NCI-H226 (cell line): ENCODE results near the gene VTI1A.
A peak's percentile ranks its signal among the peaks of the same experiment; 100 is the strongest.
"Not testable (repeated sequence)": the region's sequence is repeated elsewhere in the genome, so short reads cannot be mapped to it uniquely, and the experiment has no call there.

ENCODE experiments used
- DNase-seq: peaks from one replicate; pipeline ENCODE4 v3.0.0-alpha.2; 2015

The VTI1A gene

DNA sequence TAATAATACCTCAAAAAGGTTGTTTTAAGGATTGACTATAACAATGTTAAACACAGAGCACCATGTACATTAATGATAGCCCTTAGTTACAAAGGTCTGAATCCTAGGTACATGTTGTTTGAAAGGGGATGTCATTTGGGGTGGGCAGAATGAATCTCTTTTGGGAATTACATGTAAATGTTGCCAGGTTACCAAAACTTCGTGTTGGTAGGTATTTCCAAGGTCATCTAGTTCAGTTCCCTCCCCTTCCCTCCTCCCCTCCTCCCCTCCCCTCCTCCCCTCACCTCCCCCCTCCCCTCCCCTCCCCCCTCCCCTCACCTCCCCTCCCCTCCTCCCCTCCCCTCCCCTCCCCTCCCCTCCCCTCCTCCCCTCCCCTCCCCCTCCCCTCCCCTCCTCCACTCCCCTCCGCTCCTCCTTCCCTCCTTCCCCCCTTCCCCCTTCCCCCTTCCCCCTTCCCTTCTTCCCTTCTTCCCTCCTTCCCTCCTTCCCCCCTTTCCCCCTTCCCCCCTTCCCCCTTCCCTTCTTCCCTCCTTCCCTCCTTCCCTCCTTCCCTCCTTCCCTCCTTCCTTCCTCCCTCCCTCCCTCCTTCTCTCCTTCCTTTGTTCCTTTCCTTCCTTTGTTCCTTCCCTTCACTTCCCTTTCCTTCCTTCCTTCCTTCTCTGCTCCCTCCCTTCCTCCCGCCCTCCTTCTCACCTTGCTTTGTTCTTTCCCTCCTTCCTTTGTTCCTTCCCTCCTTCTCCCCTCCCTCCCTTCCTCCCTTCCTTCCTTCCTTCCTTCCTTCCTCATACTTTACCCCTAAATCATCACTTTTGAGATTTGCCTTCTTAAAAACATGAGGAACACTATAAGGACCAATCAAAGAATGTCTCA, 8.1 kb downstream of the VTI1A start:
- DNase-seq, result no peak

GRCh38 chr10:112456533-112456932, 9.5 kb downstream of the VTI1A start:
- no peak for DNase-seq

GRCh38 chr10:112460366-112460765, 13.4 kb downstream of the VTI1A start:
- no peak for DNase-seq

DNA sequence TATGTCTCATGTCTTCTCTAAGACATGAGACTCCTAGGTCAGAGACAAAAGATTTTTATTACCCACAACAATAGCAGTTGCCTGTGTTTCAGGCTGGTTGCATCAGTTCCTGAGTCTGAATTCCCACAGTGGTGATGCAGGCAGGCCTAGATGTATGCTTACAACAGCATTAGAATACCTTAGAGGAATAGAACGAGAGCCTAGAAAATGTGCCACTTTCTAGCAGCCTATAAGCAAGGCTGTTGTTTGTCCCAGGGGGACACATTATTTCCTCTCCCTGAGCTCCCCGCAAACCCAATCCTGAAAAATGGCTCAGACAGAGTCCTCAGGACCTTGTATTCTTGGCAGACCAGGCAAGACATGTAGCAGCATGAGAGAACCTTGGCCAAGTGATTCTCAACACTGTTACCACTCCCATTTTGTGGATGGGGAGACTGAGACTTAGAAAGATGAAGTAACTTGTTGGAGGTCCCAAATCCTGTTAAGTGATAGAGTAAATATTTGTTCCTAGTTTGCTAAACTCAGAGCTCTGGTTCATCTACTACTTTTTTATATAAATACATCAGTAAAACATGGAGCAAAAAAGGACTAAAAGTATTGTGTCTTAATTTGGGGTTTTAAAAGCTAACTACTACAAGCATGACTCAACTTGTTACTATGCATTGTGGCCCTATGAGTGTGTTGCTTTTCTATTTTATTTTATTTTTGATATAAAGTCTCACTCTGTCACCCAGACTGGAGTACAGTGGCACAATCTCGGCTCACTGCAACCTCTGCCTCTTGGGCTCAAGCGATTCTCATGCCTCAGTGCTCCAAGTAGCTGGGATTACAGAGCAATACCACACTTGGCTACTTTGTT, 14.2 kb downstream of the VTI1A start:
- peak; percentile 9 for DNase-seq

GRCh38 chr10:112464074-112464473, 17.1 kb downstream of the VTI1A start:
- not testable (repeated sequence) for DNase-seq

- no peak for DNase-seq
These were observed 18.4 kb downstream of the VTI1A start for GRCh38 chr10:112465299-112465883.

DNA sequence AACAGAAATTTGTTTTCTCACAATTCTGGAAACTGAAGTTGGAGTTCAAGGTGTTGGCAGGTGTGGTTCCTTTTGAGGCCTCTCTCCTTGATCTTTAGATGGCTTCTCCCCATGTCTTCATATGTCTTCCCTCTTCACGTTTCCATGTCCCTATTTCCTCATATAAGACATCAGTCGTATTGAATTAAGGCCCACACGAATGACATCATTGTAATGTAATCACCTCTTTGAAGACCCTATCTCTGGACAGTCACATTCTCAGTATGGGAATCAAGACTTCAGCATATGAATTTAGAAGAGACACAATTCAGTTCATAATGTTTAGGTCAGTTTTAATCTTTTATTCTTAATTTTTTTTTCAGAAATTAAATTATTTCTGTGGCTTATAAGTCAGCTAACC, 19.8 kb downstream of the VTI1A start:
- no peak for DNase-seq

GRCh38 chr10:112467541-112468075, 20.6 kb downstream of the VTI1A start:
- DNase-seq, result no peak

DNA sequence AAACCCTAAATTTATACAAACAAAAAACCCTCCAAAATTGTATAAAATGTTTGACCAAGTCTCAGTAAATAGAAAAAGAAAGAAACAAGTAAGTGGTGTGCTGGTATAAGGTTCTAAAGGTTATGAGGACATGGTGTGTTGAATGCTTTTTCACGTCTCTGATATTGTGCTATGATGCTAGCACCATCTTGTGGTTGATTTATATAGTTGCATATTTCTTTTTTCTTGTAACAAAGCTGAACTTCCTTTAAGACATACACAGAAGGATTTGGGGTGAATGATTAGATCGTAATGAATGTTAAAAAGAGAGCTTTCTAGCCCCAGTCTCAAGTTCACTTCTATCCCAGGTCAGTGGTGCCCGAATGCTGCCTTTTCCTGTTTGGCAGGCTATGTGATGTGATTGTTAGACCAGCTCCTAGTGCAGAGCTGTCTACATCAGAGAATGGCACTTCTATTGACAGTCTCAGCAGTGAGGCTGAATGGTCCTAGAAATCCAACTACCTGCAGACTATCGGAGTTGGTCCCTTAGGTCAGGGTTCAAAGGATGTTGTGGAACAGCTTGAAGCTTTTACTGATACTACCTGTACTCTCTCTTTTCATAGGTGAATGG, 25.0 kb downstream of the VTI1A start:
- no peak for DNase-seq

DNA sequence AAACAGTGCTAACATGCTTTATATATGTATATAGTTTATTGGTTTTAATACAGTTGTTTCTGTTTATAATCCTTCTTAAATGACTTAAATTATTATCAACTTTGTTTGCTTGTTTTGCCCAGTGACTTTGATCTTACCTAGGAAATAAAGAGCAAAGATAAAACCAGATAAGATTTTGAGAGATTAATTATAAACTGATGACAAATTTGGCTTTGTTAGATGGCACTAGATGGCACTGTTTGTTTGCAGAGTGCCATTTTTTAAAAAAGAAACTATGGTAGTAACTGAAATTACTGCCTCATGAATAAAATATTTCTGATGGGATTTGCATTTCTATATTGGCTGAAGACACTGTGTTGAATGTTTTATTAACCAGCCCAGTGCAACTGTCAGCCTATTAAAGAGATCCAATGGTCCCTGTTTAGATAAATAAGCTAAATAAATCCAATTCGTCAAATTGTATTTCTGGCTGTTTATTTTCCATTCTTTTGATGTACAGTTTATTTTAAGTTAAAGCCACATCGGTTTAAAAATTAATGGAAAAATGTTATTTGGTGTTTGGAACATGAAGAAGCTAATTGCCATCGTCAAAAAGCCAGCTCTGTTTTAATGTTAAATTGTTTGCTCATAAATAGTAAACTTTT, 28.7 kb downstream of the VTI1A start:
- no peak for DNase-seq

DNA sequence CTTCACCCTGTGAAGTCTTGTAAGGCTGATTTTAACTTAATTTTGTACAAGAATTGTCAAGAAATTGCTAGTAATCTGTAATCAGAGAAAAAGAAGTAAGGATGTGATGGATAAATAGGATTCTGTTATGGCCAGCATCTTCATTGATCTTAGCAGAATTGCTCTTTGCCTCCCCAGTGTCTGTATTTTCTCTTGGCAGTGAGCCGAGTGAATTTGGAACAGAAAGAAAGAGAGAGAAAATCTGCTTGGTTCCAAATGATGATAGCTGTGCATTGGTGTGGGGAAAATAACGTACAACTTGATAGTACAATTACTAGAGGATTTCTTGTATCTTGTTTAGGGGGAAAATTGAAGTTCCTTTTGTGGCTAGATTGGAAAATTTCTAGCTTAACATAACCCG, 34.6 kb downstream of the VTI1A start:
- no peak for DNase-seq

GRCh38 chr10:112484399-112484798, 37.4 kb downstream of the VTI1A start:
- no peak for DNase-seq

DNA sequence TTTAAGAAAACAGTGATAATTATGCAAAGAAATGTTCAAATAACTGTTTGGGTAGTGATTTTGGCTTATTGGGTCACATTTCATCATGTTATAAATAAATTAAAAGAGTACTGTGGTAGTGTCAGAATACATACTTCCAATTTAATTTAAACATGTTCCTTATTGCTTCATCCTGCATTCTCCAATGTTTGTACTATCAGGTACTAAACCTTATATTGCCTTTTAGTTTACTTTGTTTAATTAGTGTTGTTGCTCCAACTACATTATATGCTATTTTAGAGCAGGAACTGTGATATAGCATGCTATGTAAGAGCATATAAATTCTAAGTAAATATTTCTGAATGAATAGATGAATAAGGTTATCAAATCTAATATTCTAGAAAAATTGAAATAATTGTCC, 40.9 kb downstream of the VTI1A start:
- no peak for DNase-seq

- no peak for DNase-seq
These were observed 43.5 kb downstream of the VTI1A start for GRCh38 chr10:112490545-112490944.

DNA sequence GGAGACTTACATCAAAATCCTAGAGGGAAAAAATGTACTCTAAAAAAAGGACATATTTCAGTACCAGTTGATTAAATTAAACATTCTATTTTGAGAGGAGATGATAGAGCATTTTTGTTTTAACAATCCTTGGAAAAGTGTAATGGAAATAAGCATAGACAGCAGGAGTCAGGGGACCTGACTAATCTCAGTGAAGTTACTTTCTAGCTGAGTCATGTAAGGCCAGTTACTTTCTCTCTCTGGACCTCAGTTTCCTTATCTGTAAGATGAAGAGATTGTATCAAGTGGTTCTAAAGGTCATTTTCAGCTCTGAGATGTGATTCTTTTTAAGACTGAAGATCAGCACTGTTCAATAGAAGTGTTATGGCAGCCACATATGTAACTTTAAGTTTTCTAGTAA, 44.1 kb downstream of the VTI1A start:
- DNase-seq, result no peak

DNA sequence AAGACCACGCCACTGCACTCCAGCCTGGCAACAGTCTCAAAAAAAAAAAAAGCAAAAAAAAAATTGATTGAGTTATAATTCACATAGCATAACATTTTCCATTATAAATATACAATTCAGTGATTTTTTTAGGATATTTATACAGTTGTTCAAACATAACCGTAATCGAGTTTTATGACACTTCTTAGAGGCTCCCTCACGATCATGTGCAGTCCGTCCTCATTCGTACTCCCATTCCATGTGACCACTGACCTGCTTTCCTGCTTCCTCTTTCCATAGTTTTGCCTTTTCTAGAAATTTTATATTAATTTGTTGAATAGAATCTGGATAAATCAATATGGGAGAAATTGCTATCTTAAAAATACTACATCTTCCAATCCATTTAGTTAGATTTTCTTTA, 45.7 kb downstream of the VTI1A start:
- DNase-seq, result no peak

- no peak for DNase-seq
These were observed 50.4 kb downstream of the VTI1A start for GRCh38 chr10:112497347-112497950.

DNA sequence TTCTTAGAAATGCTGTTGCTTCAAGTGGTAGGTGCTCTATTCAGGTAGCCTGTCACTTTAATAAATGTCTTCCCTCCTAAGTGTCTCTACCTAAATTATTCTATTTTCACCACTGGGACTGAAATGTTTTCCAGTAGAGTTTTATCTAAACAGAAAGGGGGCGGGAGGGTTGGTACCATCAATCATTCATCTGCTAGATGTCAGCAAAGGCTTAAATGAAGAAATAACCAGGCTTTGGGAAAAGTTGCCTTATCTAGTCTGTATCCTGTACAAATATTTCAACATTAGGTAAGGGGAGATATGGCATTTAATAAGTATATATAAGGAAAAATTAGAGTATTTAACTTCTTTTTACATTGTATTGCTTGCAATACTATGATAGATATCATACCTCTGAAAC, 51.8 kb downstream of the VTI1A start:
- DNase-seq, result peak; percentile 45

DNA sequence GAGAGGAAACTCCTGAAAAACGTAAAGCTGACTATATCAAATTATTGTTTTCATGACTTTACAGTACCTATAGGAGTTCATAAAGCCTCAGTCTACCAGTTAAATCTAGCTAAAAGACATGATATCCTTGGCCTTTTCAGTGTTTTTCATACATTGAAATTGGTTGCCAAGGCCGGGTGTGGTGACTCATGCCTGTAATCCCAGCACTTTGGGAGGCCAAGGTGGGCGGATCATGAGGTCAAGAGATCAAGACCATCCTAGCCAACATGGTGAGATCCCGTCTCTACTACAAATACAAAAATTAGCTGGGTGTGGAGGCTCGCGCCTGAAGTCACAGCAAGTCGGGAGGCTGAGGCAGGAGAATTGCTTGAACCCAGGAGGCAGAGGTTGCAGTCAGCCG, 53.0 kb downstream of the VTI1A start:
- DNase-seq, result not testable (repeated sequence)

DNA sequence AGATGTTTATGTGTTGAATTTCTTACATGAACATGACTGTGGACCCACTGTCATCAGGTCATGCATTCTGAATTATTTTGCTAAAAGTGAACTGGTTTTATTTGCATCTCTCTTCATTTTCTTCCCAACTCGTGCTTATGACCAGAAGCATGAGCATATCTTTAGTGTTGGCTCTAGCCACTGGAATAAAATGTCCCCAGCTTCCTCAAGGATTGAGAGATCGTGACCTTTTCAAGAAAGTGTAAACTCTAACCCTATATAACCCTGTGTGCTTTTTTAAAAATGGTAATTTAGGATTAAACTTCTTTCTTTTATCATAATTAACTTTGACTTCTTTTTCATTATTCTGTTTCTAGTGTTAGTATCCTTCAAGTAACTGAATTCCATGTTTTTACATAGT, 55.5 kb downstream of the VTI1A start:
- DNase-seq, result no peak

DNA sequence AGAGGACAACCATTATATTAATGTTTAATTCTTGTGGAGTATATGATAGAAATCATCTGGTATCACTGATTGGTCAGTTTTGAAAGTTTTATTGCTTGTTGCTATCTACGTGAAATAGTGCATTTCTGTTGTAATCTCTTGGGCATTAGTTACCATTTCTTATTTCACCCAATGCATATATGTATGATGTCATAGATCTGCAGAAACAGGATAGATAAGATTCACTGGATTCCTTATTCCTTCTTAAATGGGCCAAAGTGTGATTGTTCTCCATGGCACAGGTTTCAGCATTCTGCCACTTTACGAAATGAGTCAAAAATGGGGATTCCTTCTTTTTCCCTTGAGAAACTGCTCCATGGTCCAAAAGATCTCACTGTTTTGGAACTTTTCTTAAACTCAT, 56.6 kb downstream of the VTI1A start:
- no peak for DNase-seq

- DNase-seq, result no peak
These were observed 60.0 kb downstream of the VTI1A start for GRCh38 chr10:112507046-112507445.
